Type B pancreatic cell (in vitro differentiated cells): ENCODE data around the gene USP28. TPM values are rescaled to one million over a fixed set of nuclear protein-coding genes. Genes with fewer than 3 reads are reported as not detected.
A peak's percentile ranks its signal among the peaks of the same experiment; 100 is the strongest.
"Not testable (repeated sequence)": the region's sequence is repeated elsewhere in the genome, so short reads cannot be mapped to it uniquely, and the experiment has no call there.

Experiments used
- DNase-seq: peaks from one replicate; pipeline ENCODE4 v3.0.0; 2021; ENCODE audit warnings: mixed read lengths; ENCODE audit not compliant: unreplicated experiment; ENCODE audit errors: extremely low spot score
- H3K27ac Mint-ChIP-seq: 2 replicates; pipeline ENCODE4 v1.8.0; 2021; ENCODE audit warnings: mild to moderate bottlenecking, mixed read lengths
- H3K27me3 Mint-ChIP-seq: 2 replicates; pipeline ENCODE4 v1.8.0; 2021; ENCODE audit warnings: mixed read lengths
- H3K36me3 Mint-ChIP-seq: 2 replicates; pipeline ENCODE4 v1.8.0; 2021; ENCODE audit warnings: mixed read lengths
- H3K4me1 Mint-ChIP-seq: one replicate; pipeline ENCODE4 v1.8.0; 2021; ENCODE audit warnings: mixed read lengths; ENCODE audit not compliant: unreplicated experiment
- H3K4me3 Mint-ChIP-seq: 2 replicates; pipeline ENCODE4 v1.8.0; 2021; ENCODE audit warnings: mild to moderate bottlenecking, mixed read lengths
- H3K9me3 Mint-ChIP-seq: 2 replicates; pipeline ENCODE4 v1.8.0; 2021; ENCODE audit warnings: mixed read lengths
- total RNA-seq: library from RNA; stranded (reverse); gene quantifications from 2 replicates; pipeline ENCODE4 v1.2.1, GENCODE V29; 2021; ENCODE audit warnings: low replicate concordance
- TF ChIP-seq, protein P1 (sequence below): fragments of 200-600 bp; sonication (generic); conservative IDR thresholded peaks from 2 replicates; pipeline ENCODE4 v1.5.0; 2021; ENCODE audit warnings: antibody characterized with exemption, mild to moderate bottlenecking

Gene USP28
- total RNA-seq, 1 donor from 2014 or later = 46.9 TPM

DNA sequence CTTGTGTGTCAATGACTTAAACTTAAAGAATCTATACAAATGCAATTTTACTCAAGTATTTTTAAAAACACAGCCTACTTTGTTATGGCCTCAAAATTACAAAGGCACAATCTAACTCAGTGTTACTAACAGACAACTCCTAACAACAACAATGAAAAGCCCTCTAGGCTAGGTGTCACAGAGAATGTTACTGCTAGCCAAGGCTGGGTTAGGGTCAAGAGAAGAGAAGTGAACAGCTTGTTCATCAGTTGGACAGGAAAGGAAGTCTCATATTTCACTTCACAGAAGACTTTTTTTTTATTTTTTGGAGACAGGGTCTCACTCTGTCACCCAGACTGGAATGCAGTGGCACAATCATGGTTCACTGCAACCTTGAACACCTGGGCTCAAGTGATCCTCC is 69.7 kb downstream of the USP28 start:
- Mint-ChIP-seq H3K27ac (no peak overlapping the region), H3K27me3 (no peaks in the 10 kb centered on the region), H3K36me3 (peaks cover 52% of the 10 kb centered on the region), H3K4me1 (no peaks in the 10 kb centered on the region), H3K4me3 (no peak overlapping the region), H3K9me3 (no peaks in the 10 kb centered on the region)
- TF ChIP-seq, protein P1, sequence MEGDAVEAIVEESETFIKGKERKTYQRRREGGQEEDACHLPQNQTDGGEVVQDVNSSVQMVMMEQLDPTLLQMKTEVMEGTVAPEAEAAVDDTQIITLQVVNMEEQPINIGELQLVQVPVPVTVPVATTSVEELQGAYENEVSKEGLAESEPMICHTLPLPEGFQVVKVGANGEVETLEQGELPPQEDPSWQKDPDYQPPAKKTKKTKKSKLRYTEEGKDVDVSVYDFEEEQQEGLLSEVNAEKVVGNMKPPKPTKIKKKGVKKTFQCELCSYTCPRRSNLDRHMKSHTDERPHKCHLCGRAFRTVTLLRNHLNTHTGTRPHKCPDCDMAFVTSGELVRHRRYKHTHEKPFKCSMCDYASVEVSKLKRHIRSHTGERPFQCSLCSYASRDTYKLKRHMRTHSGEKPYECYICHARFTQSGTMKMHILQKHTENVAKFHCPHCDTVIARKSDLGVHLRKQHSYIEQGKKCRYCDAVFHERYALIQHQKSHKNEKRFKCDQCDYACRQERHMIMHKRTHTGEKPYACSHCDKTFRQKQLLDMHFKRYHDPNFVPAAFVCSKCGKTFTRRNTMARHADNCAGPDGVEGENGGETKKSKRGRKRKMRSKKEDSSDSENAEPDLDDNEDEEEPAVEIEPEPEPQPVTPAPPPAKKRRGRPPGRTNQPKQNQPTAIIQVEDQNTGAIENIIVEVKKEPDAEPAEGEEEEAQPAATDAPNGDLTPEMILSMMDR = no peak
- no peak for DNase-seq

DNA sequence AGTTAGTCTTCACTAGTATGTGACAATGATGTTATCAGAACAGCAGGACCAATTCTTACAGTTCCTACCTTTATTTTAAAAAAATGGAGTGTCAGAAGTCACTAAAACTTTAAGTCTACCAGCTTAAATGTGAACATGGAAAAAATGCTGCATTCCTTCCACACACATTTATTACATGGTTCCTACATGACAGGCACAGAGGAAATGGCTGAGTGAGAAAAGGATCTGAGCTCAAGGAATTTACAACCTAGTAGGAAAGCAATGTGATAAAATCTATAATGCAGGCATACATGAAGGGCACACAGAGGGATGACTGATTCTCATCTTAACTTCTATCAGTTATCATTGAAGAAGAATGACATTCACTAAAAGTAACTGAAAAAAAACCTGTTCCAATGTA is 72.8 kb downstream of the USP28 start:
- TF ChIP-seq, protein P1 = no peak
- Mint-ChIP-seq H3K4me1 (no peaks in the 10 kb centered on the region), H3K27ac (no peak overlapping the region), H3K27me3 (peaks cover 3% of the 10 kb centered on the region), H3K9me3 (no peaks in the 10 kb centered on the region), H3K4me3 (no peak overlapping the region), H3K36me3 (peaks cover 43% of the 10 kb centered on the region)
- no peak for DNase-seq

DNA sequence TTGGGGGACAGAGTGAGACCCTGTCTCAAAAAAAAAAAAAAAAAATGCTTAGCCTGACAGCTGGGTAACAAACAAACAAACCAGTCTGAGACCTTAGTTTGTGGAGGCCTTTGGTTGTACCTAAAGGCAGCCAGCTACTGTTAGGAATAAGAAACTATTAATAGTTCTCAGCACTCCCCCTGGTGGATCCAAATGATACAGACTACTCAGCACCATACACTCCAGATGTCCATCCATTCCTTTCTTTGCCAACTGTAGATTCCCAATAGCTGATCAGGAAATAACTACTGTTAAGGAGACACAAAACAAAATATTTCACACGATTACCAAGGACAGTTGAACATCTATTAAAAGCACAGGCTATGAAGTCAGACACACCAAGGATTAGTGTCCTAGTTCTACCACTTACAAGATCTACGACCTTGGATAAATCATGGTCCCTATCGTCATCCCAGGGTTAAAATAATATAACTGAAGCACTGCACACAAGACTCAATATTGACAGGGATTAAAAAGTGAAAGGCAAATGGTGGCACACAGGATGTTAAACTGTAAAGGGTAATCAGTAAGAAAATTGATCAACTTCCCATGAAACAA is 78.6 kb downstream of the USP28 start:
- Mint-ChIP-seq H3K27me3 (peaks cover 3% of the 10 kb centered on the region), H3K27ac (no peak overlapping the region), H3K9me3 (peaks cover 4% of the 10 kb centered on the region), H3K4me1 (no peaks in the 10 kb centered on the region), H3K36me3 (peaks cover 32% of the 10 kb centered on the region), H3K4me3 (no peak overlapping the region)
- TF ChIP-seq, protein P1 = peak; percentile 76
- DNase-seq = no peak

DNA sequence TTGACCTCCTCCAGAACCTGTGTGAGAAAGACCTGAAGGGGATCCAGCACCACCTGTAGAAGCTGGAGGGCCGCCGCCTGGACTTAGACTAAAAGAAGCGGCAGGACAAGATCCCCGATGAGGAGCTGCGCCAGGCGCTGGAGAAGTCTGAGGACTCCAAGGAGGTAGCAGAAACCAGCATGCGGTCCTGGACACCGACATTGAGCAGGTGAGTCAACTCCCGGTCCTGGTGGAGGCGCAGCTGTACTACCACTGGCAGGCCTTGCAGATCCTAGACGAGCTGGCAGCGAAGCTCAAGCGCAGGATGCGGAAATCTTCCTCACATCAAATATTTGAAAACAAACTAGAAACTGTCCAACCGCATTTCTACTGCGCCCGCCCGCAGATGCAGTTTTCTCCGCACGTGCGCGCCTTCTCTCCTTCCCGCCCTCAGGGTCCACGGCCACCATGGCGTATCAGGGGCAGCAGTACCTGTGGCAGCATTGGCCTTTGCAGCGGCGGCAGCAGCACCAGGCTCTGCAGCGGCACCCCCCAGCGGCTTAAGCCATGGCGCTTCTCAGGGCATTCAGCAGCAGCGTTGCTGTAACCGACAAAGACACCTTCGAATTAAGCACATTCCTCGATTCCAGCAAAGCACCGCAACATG is 85.6 kb downstream of the USP28 start:
- no peak overlapping the region for H3K27ac Mint-ChIP-seq
- no peaks in the 10 kb centered on the region for H3K4me1 Mint-ChIP-seq
- peaks cover 21% of the 10 kb centered on the region for H3K27me3 Mint-ChIP-seq
- no peaks in the 10 kb centered on the region for H3K9me3 Mint-ChIP-seq
- DNase-seq = no peak
- H3K36me3 Mint-ChIP-seq = no peaks in the 10 kb centered on the region
- TF ChIP-seq, protein P1 = no peak
- H3K4me3 Mint-ChIP-seq = no peak overlapping the region

GRCh38 chr11:113789016-113789415 is 86.4 kb downstream of the USP28 start:
- H3K36me3 Mint-ChIP-seq, H3K9me3 Mint-ChIP-seq, H3K4me1 Mint-ChIP-seq, H3K27ac Mint-ChIP-seq, H3K4me3 Mint-ChIP-seq, DNase-seq: not testable (repeated sequence)
- peaks cover 28% of the 10 kb centered on the region for H3K27me3 Mint-ChIP-seq

DNA sequence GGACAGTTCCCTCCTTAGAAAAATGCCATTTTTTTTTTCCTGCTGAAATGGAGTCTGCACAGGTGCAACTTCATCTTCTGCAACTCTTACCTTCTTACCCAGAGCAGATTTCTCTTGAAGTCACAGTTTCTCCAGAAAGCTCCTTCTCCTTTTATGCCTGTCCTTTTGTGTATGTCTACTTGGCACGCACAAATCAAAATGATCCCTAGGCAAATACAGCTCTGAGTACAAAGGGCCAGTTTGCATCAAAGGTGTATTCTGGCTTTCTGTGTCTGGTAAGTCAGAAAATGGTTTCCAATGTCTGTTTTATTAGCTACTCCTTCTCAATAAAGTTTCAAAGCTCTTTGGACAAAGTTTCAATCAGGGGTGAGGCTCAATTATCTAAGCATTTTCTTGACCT is 93.2 kb downstream of the USP28 start:
- H3K27ac Mint-ChIP-seq = no peak overlapping the region
- no peak for DNase-seq
- TF ChIP-seq, protein P1 = no peak
- no peak overlapping the region for H3K4me3 Mint-ChIP-seq
- H3K4me1 Mint-ChIP-seq = no peaks in the 10 kb centered on the region
- peaks cover 41% of the 10 kb centered on the region for H3K27me3 Mint-ChIP-seq
- no peaks in the 10 kb centered on the region for H3K9me3 Mint-ChIP-seq
- no peaks in the 10 kb centered on the region for H3K36me3 Mint-ChIP-seq
